ENCODE results near the gene CYP4F22. TPM values are rescaled to one million over a fixed set of nuclear protein-coding genes. Genes with fewer than 3 reads are reported as not detected.

Gene CYP4F22
- total RNA-seq, 1 donor: not detected

GRCh38 chr19:15555021-15555420 is 46.7 kb downstream of the CYP4F22 start:
- no peak overlapping the region for H2AFZ ChIP-seq (ENCODE audit: low read length)
- no peaks in the 10 kb centered on the region for H4K20me1 ChIP-seq (ENCODE audit: insufficient read depth, low read length)
- H3K27ac ChIP-seq (ENCODE audit: low read depth, low read length): no peak overlapping the region
- H3K4me2 ChIP-seq (ENCODE audit: insufficient read depth, low read length): no peak overlapping the region
- no peaks in the 10 kb centered on the region for H3K27me3 ChIP-seq (ENCODE audit: insufficient read depth, low read length)
- no peak for TF ChIP-seq CTCF (IDR thresholded peaks at IDR 0.05; ENCODE audit: extremely low read depth, low read depth, low read length)
- peaks cover 8% of the 10 kb centered on the region for H3K4me1 ChIP-seq (ENCODE audit: insufficient read depth, low read length)
- no peak for DNase-seq (ENCODE audit: insufficient read length, low spot score, missing footprints)
- H3K9me3 ChIP-seq (ENCODE audit: low read depth, low read length): no peaks in the 10 kb centered on the region
- H3K4me3 ChIP-seq (ENCODE audit: insufficient read depth, low read length): no peak overlapping the region
- no peaks in the 10 kb centered on the region for H3K79me2 ChIP-seq (ENCODE audit: insufficient read depth, low read length)
- no peaks in the 10 kb centered on the region for H3K36me3 ChIP-seq (ENCODE audit: insufficient read depth, low read length)

DNA sequence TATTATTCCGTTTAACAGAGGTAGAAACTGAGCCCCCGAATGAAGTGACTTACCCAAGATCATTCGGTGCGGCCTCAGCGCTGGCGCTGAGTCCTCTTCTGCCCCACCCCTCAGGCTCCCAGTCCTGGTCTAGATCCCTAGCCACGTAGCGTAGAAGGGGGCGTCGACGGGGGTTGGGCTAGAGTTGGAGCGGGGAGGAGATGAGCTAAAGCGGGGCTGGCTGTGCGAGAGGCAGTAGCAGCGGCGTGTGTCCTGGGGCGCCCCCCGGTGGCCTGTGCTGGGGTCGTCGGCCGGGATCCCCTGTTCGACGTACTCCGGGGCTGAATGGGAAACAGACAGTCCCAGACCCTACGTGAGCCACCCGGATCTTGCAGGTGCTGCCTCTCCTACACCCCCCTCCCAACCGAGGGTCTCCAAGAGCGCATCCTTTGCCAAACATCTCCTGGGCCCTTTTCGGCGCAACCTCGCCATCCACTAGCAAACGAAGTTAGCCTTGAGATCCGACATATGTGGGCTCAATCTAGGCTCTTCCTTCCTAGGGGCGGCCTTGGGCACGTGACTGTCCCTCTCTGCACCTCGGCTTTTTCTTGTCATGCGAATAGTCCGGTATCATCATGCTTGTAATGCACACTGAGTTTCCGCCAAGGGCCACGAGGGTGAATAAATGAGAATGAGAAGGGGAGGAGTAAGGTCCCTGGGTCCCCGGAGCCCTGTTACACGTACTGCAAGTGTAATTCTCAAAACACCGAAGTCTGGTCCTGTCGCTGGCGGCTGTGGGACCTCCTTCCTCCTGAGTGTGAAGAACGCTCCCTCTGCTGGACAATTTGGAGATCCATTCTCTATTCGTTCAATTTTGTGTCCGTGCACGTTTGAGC is 47.7 kb downstream of the CYP4F22 start:
- Histone ChIP-seq H4K20me1 (ENCODE audit: insufficient read depth, low read length) (no peaks in the 10 kb centered on the region), H3K4me3 (ENCODE audit: insufficient read depth, low read length) (peak overlapping the region; percentile 57), H3K79me2 (ENCODE audit: insufficient read depth, low read length) (no peaks in the 10 kb centered on the region), H3K4me1 (ENCODE audit: insufficient read depth, low read length) (peaks cover 8% of the 10 kb centered on the region), H2AFZ (ENCODE audit: low read length) (peak overlapping the region; percentile 76), H3K4me2 (ENCODE audit: insufficient read depth, low read length) (peak overlapping the region; percentile 56), H3K27ac (ENCODE audit: low read depth, low read length) (no peak overlapping the region), H3K36me3 (ENCODE audit: insufficient read depth, low read length) (no peaks in the 10 kb centered on the region), H3K9me3 (ENCODE audit: low read depth, low read length) (no peaks in the 10 kb centered on the region), H3K27me3 (ENCODE audit: insufficient read depth, low read length) (no peaks in the 10 kb centered on the region)
- peak; percentile 79 for TF ChIP-seq CTCF (IDR thresholded peaks at IDR 0.05; ENCODE audit: extremely low read depth, low read depth, low read length)
- peak; percentile 98 for DNase-seq (ENCODE audit: insufficient read length, low spot score, missing footprints)

DNA sequence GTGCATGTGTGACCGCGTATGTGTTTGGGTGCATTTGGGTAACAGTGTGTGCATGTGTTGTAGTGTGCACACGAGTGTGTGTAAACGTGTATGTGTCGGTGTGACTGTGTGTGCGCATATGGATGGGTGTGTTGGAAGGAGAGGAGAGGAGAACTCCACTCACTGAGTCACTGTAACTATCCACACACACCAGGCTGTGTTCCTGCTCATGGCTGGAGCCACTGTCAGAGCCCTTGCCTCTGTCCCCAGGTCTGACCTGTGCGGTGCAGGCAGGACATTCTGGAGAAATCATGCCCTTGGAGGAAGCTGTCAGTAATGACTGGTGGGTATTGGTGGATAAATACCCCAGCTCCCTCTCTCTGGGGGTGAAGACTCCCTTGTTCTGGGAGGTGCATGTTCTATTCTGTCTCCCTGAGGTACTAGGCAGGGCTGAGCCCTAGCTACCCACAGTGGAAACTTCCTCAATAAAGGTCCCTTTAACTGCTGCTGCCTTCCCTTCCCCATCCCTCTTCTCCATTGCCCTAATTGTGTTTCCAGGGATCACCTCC is 48.4 kb downstream of the CYP4F22 start:
- Histone ChIP-seq H3K4me1 (ENCODE audit: insufficient read depth, low read length) (peaks cover 8% of the 10 kb centered on the region), H2AFZ (ENCODE audit: low read length) (no peak overlapping the region), H3K27ac (ENCODE audit: low read depth, low read length) (no peak overlapping the region), H3K4me3 (ENCODE audit: insufficient read depth, low read length) (no peak overlapping the region), H3K4me2 (ENCODE audit: insufficient read depth, low read length) (peak overlapping the region; percentile 56), H3K79me2 (ENCODE audit: insufficient read depth, low read length) (no peaks in the 10 kb centered on the region), H4K20me1 (ENCODE audit: insufficient read depth, low read length) (no peaks in the 10 kb centered on the region), H3K36me3 (ENCODE audit: insufficient read depth, low read length) (no peaks in the 10 kb centered on the region), H3K9me3 (ENCODE audit: low read depth, low read length) (no peaks in the 10 kb centered on the region), H3K27me3 (ENCODE audit: insufficient read depth, low read length) (no peaks in the 10 kb centered on the region)
- DNase-seq (ENCODE audit: insufficient read length, low spot score, missing footprints): peak; percentile 66
- no peak for TF ChIP-seq CTCF (IDR thresholded peaks at IDR 0.05; ENCODE audit: extremely low read depth, low read depth, low read length)

DNA sequence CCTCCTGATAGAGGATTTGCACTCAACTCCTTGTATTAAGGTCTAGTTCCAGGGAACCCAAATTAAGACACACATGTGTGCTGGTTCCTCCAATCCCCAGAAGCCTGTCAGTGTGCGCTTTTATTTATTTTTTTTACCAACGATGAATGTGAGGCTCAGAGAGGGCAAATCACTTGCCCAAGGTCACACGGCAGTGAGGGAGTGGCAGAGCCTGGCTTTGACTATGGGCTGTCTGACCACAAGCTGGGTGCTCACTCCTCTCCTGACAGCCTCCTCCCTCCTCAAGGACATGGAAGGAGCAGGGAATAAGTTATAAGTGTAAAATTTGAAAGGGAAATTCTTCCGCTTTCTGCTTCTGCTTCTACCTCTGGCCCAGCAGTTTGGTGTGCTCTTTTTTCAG is 48.9 kb downstream of the CYP4F22 start:
- DNase-seq (ENCODE audit: insufficient read length, low spot score, missing footprints): no peak
- Histone ChIP-seq H3K36me3 (ENCODE audit: insufficient read depth, low read length) (no peaks in the 10 kb centered on the region), H2AFZ (ENCODE audit: low read length) (no peak overlapping the region), H3K79me2 (ENCODE audit: insufficient read depth, low read length) (no peaks in the 10 kb centered on the region), H3K4me2 (ENCODE audit: insufficient read depth, low read length) (no peak overlapping the region), H4K20me1 (ENCODE audit: insufficient read depth, low read length) (no peaks in the 10 kb centered on the region), H3K4me1 (ENCODE audit: insufficient read depth, low read length) (peaks cover 8% of the 10 kb centered on the region), H3K4me3 (ENCODE audit: insufficient read depth, low read length) (no peak overlapping the region), H3K27me3 (ENCODE audit: insufficient read depth, low read length) (no peaks in the 10 kb centered on the region), H3K9me3 (ENCODE audit: low read depth, low read length) (no peaks in the 10 kb centered on the region), H3K27ac (ENCODE audit: low read depth, low read length) (no peak overlapping the region)
- TF ChIP-seq CTCF (IDR thresholded peaks at IDR 0.05; ENCODE audit: extremely low read depth, low read depth, low read length): no peak

All from osteoblast (primary cell).